ENCODE measurements around the gene MAML3.

MAML3 gene

DNA sequence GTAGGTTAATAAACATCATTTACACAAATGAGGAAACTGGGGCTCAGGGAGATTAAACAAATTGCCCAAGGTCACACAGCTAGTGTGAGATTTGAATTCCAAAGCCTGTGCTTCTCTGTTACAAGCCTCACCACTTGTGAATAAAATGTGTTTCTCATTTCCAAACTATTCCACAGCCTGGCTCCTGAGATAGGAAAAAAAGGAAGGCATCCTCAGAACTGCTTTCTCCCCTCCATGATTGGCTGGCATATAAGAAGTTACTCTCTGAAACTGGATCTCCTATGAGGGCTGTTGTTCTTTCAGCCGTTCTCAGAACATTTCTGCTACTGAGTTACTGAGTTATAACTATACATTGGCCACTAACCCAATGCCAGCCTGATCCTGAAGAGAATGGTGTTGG lies 237.9 kb downstream of the MAML3 start:
- DNase-seq: no peak

DNA sequence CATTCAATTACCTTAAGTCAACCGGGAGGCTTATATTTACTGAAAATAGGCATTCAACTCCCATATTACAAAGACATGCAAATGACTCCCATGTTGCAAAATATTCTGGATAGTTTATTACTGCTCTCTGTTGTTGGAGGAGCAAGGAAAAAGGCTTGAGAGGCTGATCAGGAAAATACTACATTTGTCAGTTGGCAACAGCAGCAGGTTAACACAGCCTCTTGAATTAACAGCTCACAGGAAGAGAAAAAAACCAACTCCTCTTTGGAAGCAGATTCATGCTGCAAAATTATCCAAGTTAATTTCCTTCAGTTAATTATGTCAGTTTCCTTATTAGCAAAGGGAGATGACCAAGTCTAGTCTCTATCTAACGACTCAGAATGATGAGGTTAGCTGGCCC lies 238.9 kb downstream of the MAML3 start:
- no peak for DNase-seq

DNA sequence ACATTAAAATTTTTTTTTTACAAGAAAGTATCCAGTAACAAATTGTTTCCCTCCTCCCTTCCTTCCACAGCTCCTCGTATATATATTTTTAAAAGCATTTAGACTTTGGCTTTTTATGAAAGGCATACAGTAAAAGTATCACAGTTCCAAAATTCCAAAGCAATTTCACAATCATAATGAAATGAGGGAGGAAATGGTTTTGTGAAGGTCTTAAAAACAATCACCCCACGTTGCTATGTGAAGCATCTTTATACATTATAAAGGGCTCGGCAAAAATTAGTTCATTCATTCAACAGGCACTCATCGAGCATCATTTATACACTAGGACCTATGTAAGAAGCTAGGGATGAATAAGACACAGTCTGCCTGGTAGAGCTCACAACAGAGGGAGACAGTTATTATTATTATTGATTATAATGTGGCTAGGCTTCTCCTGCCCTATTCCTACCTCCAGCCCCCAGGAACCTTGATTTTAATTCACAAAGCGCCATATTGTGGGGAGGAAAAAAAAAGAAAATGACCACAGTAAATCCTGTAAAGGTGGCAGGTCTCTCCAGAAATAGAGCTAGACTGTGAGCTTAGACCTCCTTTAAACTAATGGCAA lies 239.9 kb downstream of the MAML3 start:
- DNase-seq: no peak

DNA sequence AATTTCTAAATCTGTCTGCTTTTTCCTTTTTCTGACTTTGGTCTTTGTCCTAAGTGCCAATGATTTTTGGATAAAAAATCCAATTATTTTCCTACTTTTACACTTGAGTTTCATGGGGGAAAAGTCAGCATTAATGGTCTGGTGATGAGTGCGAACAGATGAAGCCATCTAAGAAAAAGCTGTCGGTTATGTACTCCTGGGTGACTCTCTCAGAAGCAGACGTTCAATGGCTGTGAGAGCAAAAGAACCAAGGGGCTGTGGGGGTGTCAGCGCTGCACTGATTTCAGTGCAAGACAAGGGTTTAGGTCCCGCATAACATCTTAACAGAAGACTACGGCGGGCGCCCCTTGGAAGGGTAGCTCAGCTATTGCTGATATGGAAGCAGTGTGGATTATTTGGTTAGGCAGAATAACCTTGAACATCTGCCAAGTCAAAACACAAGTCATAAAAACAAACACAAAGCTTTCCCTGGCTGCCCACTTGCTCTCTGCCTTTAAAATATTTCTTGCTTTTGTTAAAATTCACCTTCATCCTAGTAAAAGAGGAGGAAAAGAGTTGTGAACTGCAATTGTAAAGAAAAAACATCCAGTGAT lies 240.5 kb downstream of the MAML3 start:
- DNase-seq: no peak

DNA sequence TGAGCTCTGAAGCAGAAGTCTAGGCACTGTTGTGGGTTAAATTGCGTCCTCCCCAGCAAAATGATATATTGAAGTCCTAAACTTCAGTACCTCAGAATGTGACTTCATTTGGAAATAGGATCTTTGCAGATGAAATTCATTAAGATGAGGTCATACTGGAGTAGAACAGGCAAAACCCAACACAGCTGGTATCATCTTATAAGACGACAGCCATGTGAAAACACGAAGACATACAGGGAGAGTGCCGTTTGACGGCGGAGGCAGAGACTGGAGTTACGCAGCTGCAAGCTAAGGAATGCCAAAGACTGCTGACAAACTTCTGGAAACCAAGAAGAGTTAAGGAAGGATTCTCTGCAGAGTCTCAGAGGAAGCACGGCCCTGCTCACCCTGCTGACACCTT lies 241.5 kb downstream of the MAML3 start:
- DNase-seq: no peak

DNA sequence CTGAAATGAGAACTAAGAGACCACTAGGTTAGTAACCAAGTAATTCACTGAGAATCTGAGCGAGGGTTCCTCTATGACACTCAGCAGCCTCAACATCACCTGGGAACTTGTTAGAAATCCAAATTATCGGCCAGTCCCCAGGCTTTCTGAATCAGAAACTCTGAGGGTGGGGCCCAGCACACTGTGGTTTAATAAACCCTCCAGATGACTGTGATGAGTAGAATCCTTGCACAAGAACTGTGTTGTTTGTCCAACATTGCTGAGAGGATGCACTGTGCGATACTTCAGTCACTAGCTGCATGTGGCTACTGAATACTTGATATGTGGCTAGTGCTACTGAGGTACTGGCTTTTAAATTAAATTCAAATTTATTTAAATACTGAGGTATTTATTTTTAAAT lies 243.9 kb downstream of the MAML3 start:
- no peak for DNase-seq

DNA sequence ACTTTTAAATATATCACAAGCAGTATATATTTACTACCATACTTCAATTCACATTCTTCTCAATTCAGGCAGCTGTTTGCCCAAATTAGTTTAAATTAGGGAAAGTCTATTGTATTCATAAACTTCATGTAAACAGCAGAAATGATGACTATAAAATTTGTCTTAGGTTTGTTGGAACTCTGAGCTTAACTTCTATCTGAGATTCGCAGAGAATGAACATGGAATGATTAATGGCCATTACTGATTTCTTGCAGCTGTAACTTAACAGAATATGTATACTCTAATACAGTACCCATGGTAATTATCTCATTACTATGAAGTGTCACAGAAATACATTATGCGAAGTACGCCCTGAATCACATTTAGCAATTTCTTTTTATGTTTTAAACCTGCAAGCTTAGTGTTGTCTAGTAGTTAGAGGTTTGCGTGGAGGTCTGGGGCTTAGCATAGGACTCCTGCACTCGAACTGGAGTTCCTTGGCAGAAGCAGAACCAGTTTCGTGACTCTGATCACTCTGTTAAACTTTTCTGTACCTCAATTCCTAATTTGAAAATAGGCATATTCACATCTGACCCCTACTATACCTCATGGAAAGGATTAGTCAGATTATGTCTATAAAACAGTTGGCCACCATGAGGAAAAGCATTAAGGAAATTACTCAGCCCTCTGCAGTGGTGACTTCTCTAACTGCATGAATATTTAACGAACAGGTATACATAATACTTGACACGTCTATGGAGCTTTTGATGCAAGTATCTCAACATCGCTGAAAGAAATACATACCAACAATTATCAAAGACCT lies 245.1 kb downstream of the MAML3 start:
- DNase-seq: no peak

DNA sequence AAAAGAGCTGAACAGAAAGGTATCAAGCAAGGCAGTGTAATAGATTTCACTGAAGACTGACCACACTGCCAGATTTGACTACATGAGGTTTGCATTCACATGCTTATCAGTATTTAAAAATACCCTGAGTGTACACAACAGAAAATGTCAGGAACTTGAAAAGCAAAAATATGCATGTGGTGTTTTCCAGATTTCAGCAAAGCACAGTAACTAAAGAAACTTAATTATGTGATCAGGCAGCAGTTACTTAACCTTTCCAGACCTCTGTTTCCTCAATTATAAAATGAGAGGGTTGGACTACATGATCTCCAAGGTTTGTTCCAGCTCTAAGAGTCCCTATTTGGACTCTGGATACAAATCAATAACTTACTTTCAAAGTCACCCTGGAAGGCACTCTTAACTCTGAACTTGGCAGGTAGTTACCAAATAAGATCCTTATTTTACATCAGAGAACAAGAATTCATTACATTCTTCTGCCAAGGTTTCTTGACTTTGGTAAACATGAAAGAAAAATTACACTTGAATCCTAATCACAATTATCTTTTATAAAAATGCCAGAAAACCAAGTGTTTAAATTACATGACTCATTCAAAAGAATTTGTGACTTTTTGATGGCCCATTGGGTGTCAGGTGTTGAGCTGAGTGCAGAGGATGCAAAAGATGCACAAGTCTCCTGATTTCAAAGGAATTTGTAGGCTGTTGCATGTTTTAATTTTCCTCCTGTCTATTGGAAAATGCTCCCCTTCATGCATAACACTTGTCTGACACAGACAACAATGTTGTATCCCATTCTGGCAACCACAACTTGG lies 246.8 kb downstream of the MAML3 start:
- DNase-seq: no peak

DNA sequence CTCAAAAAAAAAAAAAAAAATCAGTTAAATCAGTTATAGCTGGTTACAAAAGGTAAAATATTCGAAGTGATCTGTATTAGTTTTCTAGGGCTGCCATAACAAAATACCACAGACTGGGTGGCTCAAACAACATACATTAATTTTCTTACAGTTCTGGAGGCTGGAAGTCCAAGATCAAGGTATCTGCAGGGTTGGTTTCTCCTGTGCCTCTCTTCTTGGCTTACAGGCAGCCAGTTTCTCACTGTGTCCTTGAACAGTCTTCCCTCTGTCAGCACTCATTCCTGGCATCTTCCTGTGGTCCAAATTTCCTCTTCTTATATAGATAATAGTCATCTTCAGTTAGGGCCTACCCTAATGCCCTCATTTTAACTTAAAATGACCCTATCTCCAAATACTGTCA lies 248.5 kb downstream of the MAML3 start:
- DNase-seq: no peak

DNA sequence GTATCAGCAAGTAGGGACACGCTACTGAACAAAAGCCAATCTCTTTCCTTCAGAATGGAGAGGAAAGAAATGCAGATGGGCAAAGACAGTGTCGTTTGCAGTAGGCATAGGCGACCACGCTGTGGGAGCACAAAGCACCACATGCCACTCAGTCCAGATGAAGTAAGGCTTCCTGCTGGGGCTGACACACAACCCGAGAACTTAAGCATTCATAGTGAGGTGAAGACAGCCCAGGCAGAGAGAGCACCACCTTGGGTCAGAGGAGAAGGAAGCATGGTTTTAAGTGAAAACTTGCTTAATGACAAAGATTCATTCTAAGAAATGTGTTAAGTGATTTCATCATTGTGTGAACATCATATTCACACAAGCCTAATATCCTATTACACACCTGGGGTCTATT lies 249.6 kb downstream of the MAML3 start:
- DNase-seq: no peak

DNA sequence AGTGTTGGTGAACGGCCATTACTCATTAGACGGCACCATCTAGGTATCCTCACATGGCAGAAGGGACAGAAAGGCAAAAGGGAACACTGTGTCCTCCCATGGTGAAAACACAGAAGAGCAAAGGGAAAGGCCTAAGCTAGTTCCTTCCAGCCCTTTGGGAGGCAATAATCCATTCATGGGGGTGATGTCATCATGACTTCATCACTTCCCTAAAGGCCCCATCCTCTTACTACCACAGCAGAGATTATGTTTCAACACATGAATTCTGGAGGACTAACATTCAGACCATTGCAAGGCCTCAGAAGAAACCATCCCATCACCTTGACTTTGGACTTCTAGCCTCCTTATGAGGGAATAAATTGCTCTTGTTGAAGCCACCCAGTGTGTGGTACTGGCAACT lies 250.1 kb downstream of the MAML3 start:
- DNase-seq: no peak

DNA sequence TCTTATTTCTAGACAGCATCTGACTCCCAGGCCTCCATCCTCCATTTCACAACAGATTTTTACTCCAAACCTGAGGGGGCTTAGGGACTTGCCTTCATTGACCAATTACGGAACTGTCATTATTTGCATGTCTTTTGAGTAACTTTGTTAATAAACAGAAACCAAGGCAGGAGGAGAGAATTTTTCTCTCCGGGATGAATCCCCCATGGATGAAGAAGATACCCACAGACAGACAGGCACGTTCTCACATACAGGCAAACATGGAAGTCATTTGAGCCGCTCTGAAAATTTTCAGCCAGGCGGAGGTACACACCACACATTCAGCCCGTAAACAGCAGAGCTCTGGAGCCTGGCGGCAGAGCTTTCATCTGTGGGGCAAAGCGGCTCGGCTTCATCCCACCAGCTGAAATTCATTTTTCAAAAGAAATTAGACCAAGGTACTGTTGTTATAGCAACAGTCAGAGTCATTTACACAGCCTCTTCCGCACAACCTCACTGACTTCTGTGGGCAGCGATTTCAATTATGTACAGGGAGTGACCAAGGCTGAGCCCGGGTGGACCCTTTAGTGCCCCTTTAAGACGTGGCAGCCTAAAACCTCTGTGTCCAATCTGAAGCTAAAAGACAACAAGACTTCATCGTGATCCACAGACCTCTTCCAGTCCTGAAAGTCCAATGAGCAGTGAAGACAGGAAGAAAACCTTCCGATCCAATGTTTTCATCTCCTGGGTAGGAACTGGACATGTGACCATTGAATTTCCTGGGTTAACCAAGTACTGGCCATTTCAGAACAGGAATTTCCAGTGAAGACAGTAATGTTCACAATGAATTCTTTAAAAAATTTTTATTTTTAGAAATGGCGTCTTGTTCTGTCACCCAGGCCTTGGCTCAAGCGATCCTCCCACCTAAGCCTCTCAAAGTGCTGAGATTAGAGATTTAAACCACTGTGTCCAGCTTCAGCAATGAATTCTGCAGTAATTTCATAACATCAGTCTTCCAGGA lies 251.4 kb downstream of the MAML3 start:
- DNase-seq: no peak

DNA sequence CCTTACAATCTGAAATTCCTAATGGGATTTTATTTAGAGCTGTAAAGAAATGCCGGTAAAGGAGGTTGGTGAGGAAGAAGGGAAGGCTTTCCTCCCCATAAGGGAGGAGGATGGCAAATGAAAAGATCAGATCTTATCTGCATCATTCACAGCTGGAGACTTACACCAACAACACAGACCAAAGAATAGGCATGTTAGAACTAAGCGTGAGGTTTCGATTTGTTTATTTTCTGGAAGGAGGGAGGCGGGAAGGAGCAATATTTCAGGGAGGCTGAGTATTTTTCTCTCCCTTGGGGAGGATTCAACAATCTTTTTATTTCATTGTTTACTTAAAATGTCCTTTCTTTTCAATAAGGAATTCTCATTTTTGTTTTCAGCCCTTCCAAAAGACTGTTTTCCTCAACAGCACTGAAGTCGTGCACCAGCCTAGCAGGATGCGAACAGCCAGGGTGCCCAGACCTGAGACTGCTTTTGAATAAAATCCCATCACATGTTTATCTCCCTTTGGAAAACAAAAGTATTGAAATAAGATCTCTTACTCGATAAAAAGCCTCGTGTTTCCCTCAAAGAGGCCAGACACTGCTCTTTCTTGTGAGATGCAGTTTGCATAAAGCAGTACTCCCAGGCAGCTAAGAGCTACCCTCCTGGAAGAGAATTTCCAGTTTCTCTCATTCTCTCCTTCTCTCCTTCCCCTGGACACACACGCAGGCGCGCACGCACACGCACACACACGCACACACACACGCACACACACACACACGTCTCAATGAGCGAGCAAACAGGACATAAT lies 252.3 kb downstream of the MAML3 start:
- DNase-seq: no peak

DNA sequence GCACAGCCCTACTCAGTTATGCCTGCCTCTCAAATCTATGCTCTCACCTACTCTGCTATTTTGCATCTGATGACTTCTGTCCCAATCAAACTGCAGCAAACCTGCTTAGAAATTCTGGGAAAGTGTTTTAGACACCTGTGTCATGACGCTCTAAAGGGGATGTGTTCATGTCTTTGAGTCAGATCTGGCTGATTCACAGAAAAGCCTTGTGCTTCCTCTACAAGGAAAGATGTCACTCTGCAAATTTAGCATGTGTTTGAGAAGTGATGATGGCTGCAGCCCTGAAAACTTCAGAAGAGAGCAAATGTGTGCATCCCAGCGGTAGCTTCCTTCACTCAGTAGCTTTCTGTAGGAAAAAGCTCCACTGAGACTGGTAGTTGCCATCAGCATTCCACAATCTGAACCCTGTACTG lies 253.0 kb downstream of the MAML3 start:
- DNase-seq: no peak

DNA sequence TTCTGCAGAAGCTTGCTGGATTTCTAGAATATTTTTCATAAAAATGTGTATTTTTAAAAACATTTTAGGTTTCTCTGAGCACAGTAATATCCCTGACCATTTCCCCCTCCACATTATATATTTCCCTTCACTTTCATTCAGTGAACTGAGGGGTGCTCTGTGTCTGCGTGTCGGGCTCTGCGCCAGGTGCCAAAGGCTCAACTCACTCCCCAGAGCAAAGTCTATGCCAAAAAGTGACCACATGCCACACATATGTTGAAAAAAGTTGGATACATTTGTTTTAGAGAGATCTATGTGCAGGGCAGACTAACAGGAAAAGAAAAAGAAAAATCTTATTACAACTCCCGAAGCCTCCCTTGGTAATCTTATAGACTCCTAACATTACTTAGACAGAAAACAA lies 254.6 kb downstream of the MAML3 start:
- DNase-seq: no peak

DNA sequence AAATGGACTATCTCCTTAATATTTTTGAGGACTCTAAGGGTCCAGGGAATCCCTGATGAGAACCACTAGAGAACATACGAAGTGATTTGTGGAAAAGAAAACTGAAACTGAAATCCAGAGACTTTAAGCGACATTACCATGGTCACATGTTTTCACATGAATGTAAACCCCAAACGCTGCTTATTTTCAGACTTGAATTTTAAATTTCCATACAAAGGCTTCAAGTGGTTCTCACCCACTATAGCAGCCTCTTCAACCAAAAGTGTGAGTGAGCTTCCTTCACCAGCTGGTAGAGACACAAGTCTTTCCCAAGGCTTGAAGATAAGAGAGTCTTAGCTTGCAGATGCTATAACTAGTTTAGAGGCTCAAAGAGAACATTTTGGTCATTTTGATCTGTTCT lies 255.7 kb downstream of the MAML3 start:
- no peak for DNase-seq

DNA sequence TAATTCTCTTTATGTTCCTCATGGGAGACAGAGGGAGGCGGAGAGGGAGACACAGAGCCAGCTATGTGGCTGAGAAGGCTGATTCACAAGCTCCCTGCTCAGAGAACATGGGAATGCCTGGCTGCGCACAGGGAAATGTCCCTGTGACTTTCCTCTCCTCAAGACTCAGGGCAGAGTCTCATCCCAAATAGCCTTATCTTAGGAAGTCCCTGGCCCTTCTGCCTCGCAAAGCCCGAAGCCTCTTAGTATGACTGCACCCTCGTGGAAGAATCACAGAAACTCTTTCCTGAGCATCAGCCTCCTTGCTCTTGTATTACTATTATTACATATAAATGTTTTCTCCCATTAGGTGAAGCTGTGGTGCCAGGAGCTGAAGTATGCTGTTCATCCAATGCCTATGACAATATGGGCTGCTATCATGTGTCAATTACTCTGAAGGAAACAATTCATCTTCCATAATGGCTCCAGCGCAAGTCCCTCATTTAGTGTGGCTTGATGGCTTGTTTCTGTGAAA lies 257.8 kb downstream of the MAML3 start:
- DNase-seq: no peak

DNA sequence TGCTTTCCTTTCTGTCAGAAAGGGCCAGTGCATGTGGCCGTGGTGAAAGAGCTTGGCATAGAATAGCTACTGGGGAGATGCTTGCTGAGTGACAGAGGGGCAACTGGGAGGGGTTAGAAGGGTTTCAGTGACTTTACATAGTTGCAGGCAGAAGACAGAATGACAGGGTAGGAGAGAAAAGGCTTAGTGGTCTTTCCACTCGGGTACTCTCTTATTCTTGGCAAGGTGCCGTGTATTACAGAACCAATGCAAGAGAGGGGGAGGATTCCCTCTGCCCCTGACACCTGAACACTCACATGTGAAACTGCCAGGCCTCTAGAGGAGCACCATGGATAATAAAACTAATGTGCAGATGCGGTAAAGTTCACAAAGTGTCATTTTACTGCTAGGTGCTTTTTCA lies 260.2 kb downstream of the MAML3 start:
- no peak for DNase-seq

DNA sequence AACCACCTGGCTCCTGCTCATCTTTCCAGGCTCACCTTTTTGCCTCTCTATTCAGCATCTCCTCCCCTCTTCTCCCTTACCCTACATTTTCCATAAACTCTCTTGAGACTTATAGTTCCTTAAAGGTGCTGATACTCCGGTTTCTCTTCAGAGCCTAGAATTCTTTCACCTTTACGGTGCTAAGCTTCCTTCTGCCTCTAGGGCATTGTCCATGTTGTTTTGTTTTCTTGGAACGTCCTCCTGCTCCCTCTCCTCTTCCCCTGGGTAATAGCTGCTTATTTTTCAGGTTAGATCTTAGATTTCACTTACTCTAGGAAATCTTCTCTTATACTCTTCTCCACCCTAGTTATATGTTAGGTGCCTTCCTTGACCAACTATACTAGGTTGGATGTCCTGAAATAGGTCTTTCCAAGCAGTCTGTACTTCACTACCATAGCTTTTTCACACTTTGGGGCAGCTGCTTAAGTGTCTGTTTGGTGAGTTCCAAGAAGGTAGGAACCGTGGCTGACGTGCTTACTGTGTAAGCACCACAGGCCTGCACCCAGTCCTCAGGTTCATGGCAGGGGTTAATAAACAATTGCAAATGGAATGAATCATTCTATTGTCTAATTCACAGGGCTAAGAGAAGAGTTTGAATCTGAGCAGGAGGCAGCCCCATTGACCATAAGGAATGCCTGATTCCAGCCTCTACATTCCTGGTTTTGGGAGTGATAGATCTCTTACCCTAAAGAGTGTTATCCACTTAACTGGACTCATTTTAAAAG lies 260.8 kb downstream of the MAML3 start:
- DNase-seq: no peak

DNA sequence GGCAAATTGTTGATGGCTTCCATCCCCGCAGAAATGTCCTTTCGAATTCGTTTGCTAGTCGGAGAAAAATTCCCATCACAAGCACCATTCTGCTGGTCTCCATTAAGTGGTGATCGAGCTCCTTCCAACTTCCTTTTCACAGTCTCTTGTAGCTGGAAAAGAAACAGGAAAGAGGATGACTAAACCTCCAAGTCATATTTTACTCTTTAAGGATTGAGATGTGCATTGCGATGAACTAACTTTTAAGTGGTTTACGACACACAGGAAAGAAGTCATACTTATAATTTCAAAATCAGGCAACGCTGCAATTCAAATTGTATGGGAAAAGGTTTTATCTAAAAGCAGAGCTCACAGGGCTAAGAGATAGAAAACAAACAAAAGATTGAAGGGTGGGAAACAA lies 263.2 kb downstream of the MAML3 start:
- no peak for DNase-seq

DNA sequence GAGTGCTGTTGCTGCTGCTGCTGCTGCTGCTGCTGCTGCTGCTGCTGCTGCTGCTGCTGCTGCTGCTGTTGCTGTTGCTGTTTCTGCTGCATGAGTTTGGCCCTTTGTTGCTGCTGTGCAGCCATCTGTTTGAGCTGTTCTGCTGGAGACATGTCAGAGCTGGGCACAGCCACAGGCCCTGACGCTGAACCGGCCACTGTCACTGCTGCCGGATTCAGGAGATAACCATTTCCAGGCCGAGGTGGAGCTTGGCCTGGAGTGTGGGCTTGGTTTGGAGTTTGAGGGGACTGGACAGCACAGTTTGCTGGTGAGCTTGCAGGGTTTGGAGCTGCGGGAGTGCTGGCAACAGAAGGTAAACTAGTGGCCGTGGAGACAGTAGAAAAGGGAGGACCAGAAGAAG lies 264.1 kb downstream of the MAML3 start:
- DNase-seq: no peak

All from NCI-H1048 (cell line).